ENCODE results near the gene ENTPD7.

Gene ENTPD7

GRCh38 chr10:99628923-99629624 lies 30.2 kb upstream of the ENTPD7 start:
- no peak overlapping the region for H3K27ac ChIP-seq
- TF ChIP-seq CTCF (conservative IDR thresholded peaks at IDR 0.05), result no peak
- no peak for TF ChIP-seq ZFX (IDR thresholded peaks at IDR 0.05)

GRCh38 chr10:99629625-99629978 lies 29.7 kb upstream of the ENTPD7 start:
- no peak for TF ChIP-seq CTCF (conservative IDR thresholded peaks at IDR 0.05)
- H3K27ac ChIP-seq, result no peak overlapping the region

GRCh38 chr10:99630433-99630832 lies 28.9 kb upstream of the ENTPD7 start:
- no peak for TF ChIP-seq ZFX (IDR thresholded peaks at IDR 0.05)
- peak; percentile 39 for TF ChIP-seq CTCF (conservative IDR thresholded peaks at IDR 0.05)
- no peak overlapping the region for H3K27ac ChIP-seq

- no peak for TF ChIP-seq ZFX (IDR thresholded peaks at IDR 0.05)
- TF ChIP-seq CTCF (conservative IDR thresholded peaks at IDR 0.05), result no peak
- H3K27ac ChIP-seq, result no peak overlapping the region
Observed at GRCh38 chr10:99630991-99631390, 28.3 kb upstream of the ENTPD7 start.

- no peak overlapping the region for H3K27ac ChIP-seq
- TF ChIP-seq ZFX (IDR thresholded peaks at IDR 0.05), result no peak
- no peak for TF ChIP-seq CTCF (conservative IDR thresholded peaks at IDR 0.05)
Observed at GRCh38 chr10:99631496-99631895, 27.8 kb upstream of the ENTPD7 start.

- TF ChIP-seq CTCF (conservative IDR thresholded peaks at IDR 0.05), result no peak
- no peak overlapping the region for H3K27ac ChIP-seq
Observed at GRCh38 chr10:99633832-99634231, 25.5 kb upstream of the ENTPD7 start.

- H3K27ac ChIP-seq, result no peak overlapping the region
- TF ChIP-seq ZFX (IDR thresholded peaks at IDR 0.05) (no peak), CTCF (conservative IDR thresholded peaks at IDR 0.05) (no peak)
Observed at GRCh38 chr10:99647601-99648151, 11.6 kb upstream of the ENTPD7 start.

All from C4-2B (cell line).